Testis (tissue), 3 donors: ENCODE data around the gene RAB26. TPM values are rescaled to one million over a fixed set of nuclear protein-coding genes. Genes with fewer than 3 reads are reported as not detected.
"Not testable (repeated sequence)": the region's sequence is repeated elsewhere in the genome, so short reads cannot be mapped to it uniquely, and the experiment has no call there.

Experiments used
- DNase-seq: peaks from one replicate; pipeline ENCODE4 v3.0.0-alpha.2; 2019
- H3K27ac ChIP-seq, 2 donors: fragments of 200-600 bp; sonication (generic); one replicate each; pipeline ENCODE4 v1.5.1; 2019
- H3K27me3 ChIP-seq: fragments of 200-600 bp; sonication (generic); one replicate; pipeline ENCODE4 v1.5.1; 2019
- H3K36me3 ChIP-seq: fragments of 200-600 bp; sonication (generic); one replicate; pipeline ENCODE4 v1.5.1; 2017; ENCODE audit warnings: low read depth; ENCODE audit errors: missing control alignments
- H3K4me1 ChIP-seq: fragments of 200-600 bp; sonication (generic); one replicate; pipeline ENCODE4 v1.5.1; 2019
- H3K4me3 ChIP-seq, 2 donors: fragments of 200-600 bp; sonication (generic); one replicate each; pipeline ENCODE4 v1.5.1; 2017 to 2019
- H3K9me3 ChIP-seq: fragments of 200-600 bp; sonication (generic); one replicate; pipeline ENCODE4 v1.5.1; 2017
- WGBS, 2 donors: methylation state at CpG; one replicate each; pipeline ENCODE4 v1.1.5; 2018; 5-methylcytosine and 5-hydroxymethylcytosine counted together
- intact Hi-C: fragments of 100-400 bp; cut with DNase I; formaldehyde crosslinking; loops from one replicate; pipeline ENCODE4 v1.15.1; 2023; ENCODE audit warnings: low total_unique reads
- polyA plus RNA-seq: library from polyadenylated mRNA; stranded (reverse); fragments of 350-450 nt; fragmentation: Illumina TruSeq; extraction: RNeasy Lipid Tissue Mini Kit (QIAGEN cat#74804); gene quantifications from one replicate; pipeline ENCODE4 v1.2.3, GENCODE V29; 2014; ENCODE audit warnings: low read depth, low replicate concordance; ENCODE audit not compliant: insufficient read depth
- total RNA-seq, 2 donors: library from RNA; depleted of rRNA; stranded (reverse); fragments of >200 nt; gene quantifications; one replicate each; pipeline ENCODE4 v1.2.3, GENCODE V29; 2016

Gene RAB26
- total and polyA plus RNA-seq, 3 donors from 2014 or later = 1.5 to 3.6 (median 3.2) TPM

GRCh38 chr16:2108446-2109270 lies 39.8 kb upstream of the RAB26 start:
- intact Hi-C loops = not testable (repeated sequence)
- WGBS, 2 donors = 94 to 97% methylated on average over 11 to 67 of the region's 73 CpGs

GRCh38 chr16:2109271-2109580 lies 39.2 kb upstream of the RAB26 start:
- 94% methylated on average over 19 to 25 of the region's 25 CpGs for WGBS, 2 donors
- H3K4me1 ChIP-seq, DNase-seq, H3K4me3 ChIP-seq, H3K27ac ChIP-seq, H3K36me3 ChIP-seq, H3K27me3 ChIP-seq, intact Hi-C loops, H3K9me3 ChIP-seq: not testable (repeated sequence)

More at GRCh38 chr16:2108446-2109270, 39.8 kb upstream of the RAB26 start:
- H3K4me3 ChIP-seq, H3K4me1 ChIP-seq, H3K36me3 ChIP-seq, H3K9me3 ChIP-seq, H3K27me3 ChIP-seq, DNase-seq, H3K27ac ChIP-seq: not testable (repeated sequence)

- H3K4me1 ChIP-seq, H3K36me3 ChIP-seq, intact Hi-C loops, H3K9me3 ChIP-seq, H3K27me3 ChIP-seq, DNase-seq, H3K4me3 ChIP-seq, H3K27ac ChIP-seq: not testable (repeated sequence)
- WGBS, 2 donors = no CpG with 5 or more reads among the region's 23 CpGs
These were observed 38.6 kb upstream of the RAB26 start for GRCh38 chr16:2109872-2110271.

- intact Hi-C loops, H3K36me3 ChIP-seq, H3K27me3 ChIP-seq, H3K4me3 ChIP-seq, H3K27ac ChIP-seq, H3K4me1 ChIP-seq, H3K9me3 ChIP-seq, DNase-seq: not testable (repeated sequence)
- 91 to 93% methylated on average over 23 to 38 of the region's 43 CpGs for WGBS, 2 donors
These were observed 38.0 kb upstream of the RAB26 start for GRCh38 chr16:2110332-2111008.

GRCh38 chr16:2111009-2111353 lies 37.4 kb upstream of the RAB26 start:
- H3K4me3 ChIP-seq, H3K9me3 ChIP-seq, H3K4me1 ChIP-seq, H3K27ac ChIP-seq, H3K36me3 ChIP-seq, DNase-seq, H3K27me3 ChIP-seq, intact Hi-C loops: not testable (repeated sequence)
- 93 to 96% methylated on average over 3 to 36 of the region's 36 CpGs for WGBS, 2 donors

GRCh38 chr16:2111412-2112335 lies 36.8 kb upstream of the RAB26 start:
- H3K4me3 ChIP-seq, H3K27ac ChIP-seq, H3K36me3 ChIP-seq, H3K27me3 ChIP-seq, H3K4me1 ChIP-seq, intact Hi-C loops, DNase-seq, H3K9me3 ChIP-seq: not testable (repeated sequence)
- WGBS, 2 donors = 91 to 95% methylated on average over 18 to 63 of the region's 65 CpGs

GRCh38 chr16:2112539-2113106 lies 35.8 kb upstream of the RAB26 start:
- intact Hi-C loops, H3K36me3 ChIP-seq, H3K27ac ChIP-seq, H3K4me1 ChIP-seq, H3K27me3 ChIP-seq, H3K9me3 ChIP-seq, DNase-seq, H3K4me3 ChIP-seq: not testable (repeated sequence)
- WGBS, 2 donors = 86 to 93% methylated on average over 10 to 30 of the region's 30 CpGs

GRCh38 chr16:2114225-2114624 lies 34.2 kb upstream of the RAB26 start:
- 91 to 100% methylated on average over 2 to 26 of the region's 26 CpGs for WGBS, 2 donors
- DNase-seq, H3K4me1 ChIP-seq, H3K36me3 ChIP-seq, intact Hi-C loops, H3K9me3 ChIP-seq, H3K27me3 ChIP-seq, H3K4me3 ChIP-seq, H3K27ac ChIP-seq: not testable (repeated sequence)

GRCh38 chr16:2114885-2115590 lies 33.4 kb upstream of the RAB26 start:
- H3K27ac ChIP-seq, H3K36me3 ChIP-seq, H3K9me3 ChIP-seq, H3K4me3 ChIP-seq, H3K4me1 ChIP-seq, DNase-seq, intact Hi-C loops, H3K27me3 ChIP-seq: not testable (repeated sequence)
- 63 to 80% methylated on average over 5 to 20 of the region's 34 CpGs for WGBS, 2 donors
